H9 (cell line): ENCODE data around the gene CAPN12. TPM values are rescaled to one million over a fixed set of nuclear protein-coding genes. Genes with fewer than 3 reads are reported as not detected.

Experiments
- DNase-seq: peaks from one replicate; pipeline ENCODE4 v3.0.0-alpha.2; 2017
- H2AFZ ChIP-seq: one replicate; pipeline ENCODE4 v1.6.1; 2013; ENCODE audit warnings: mild to moderate bottlenecking, low read length, control low read depth, moderate library complexity
- H2AK5ac ChIP-seq: 2 replicates; pipeline ENCODE4 v1.6.1; 2013; ENCODE audit warnings: low read length, control low read depth, mixed read lengths; ENCODE audit not compliant: insufficient read length
- H2BK120ac ChIP-seq: one replicate; pipeline ENCODE4 v1.6.1; 2013; ENCODE audit warnings: low read depth, mild to moderate bottlenecking, low read length, control low read depth, inconsistent platforms; ENCODE audit not compliant: poor library complexity, severe bottlenecking
- H2BK12ac ChIP-seq: 2 replicates; pipeline ENCODE4 v1.6.1; 2013; ENCODE audit warnings: low read length, control low read depth, mixed read lengths, low read depth; ENCODE audit not compliant: insufficient read length
- H2BK15ac ChIP-seq: 2 replicates; pipeline ENCODE4 v1.6.1; 2013; ENCODE audit warnings: low read depth, low read length, control low read depth
- H2BK20ac ChIP-seq: one replicate; pipeline ENCODE4 v1.6.1; 2013; ENCODE audit warnings: low read depth, mild to moderate bottlenecking, low read length, control low read depth, inconsistent platforms; ENCODE audit not compliant: poor library complexity, severe bottlenecking
- H2BK5ac ChIP-seq: 2 replicates; pipeline ENCODE4 v1.6.1; 2013; ENCODE audit warnings: low read length, control low read depth, mixed read lengths; ENCODE audit not compliant: insufficient read length
- H3K14ac ChIP-seq: 2 replicates; pipeline ENCODE4 v1.6.1; 2013; ENCODE audit warnings: low read length, control low read depth; ENCODE audit not compliant: insufficient read depth
- H3K18ac ChIP-seq: 2 replicates; pipeline ENCODE4 v1.6.1; 2013; ENCODE audit warnings: low read depth, mild to moderate bottlenecking, mixed read lengths, low read length, control low read depth; ENCODE audit not compliant: insufficient read length
- H3K23ac ChIP-seq: 2 replicates; pipeline ENCODE4 v1.6.1; 2013; ENCODE audit warnings: low read length, control low read depth, mixed read lengths, low read depth; ENCODE audit not compliant: insufficient read length
- H3K23me2 ChIP-seq: 2 replicates; pipeline ENCODE4 v1.6.1; 2013; ENCODE audit warnings: low read depth, mild to moderate bottlenecking, mixed read lengths, low read length, control low read depth; ENCODE audit not compliant: insufficient read length, poor library complexity, severe bottlenecking
- H3K27ac ChIP-seq: 2 replicates; pipeline ENCODE4 v1.5.1; 2013; ENCODE audit warnings: low read length, control low read depth, mixed read lengths, low read depth; ENCODE audit not compliant: insufficient read length
- H3K27me3 ChIP-seq: 2 replicates; pipeline ENCODE4 v1.6.1; 2013; ENCODE audit warnings: low read length, control low read depth, inconsistent platforms; ENCODE audit not compliant: insufficient read depth
- H3K4ac ChIP-seq: 2 replicates; pipeline ENCODE4 v1.6.1; 2013; ENCODE audit warnings: low read depth, mild to moderate bottlenecking, control low read depth, inconsistent platforms, low read length, moderate library complexity
- H3K4me1 ChIP-seq: 2 replicates; pipeline ENCODE4 v1.6.1; 2013; ENCODE audit warnings: low read length, control low read depth, inconsistent platforms; ENCODE audit not compliant: insufficient read depth
- H3K4me2 ChIP-seq: 2 replicates; pipeline ENCODE4 v1.6.1; 2013; ENCODE audit warnings: low read length, control low read depth, mixed read lengths; ENCODE audit not compliant: insufficient read length, insufficient read depth
- H3K56ac ChIP-seq: 2 replicates; pipeline ENCODE4 v1.6.1; 2013; ENCODE audit warnings: low read depth, mild to moderate bottlenecking, mixed read lengths, low read length, control low read depth; ENCODE audit not compliant: insufficient read length
- H3K79me1 ChIP-seq: 2 replicates; pipeline ENCODE4 v1.6.1; 2013; ENCODE audit warnings: low read depth, mild to moderate bottlenecking, moderate library complexity, low read length, control low read depth, inconsistent platforms; ENCODE audit not compliant: insufficient read depth, poor library complexity, severe bottlenecking
- H3K79me2 ChIP-seq: 2 replicates; pipeline ENCODE4 v1.6.1; 2013; ENCODE audit warnings: low read length, control low read depth, inconsistent platforms; ENCODE audit not compliant: insufficient read depth
- H3K9ac ChIP-seq: 2 replicates; pipeline ENCODE4 v1.6.1; 2013; ENCODE audit warnings: low read length, control low read depth, mixed read lengths; ENCODE audit not compliant: insufficient read length; ENCODE audit errors: extremely low read depth
- H3K9me3 ChIP-seq: one replicate; pipeline ENCODE4 v1.6.1; 2013; ENCODE audit warnings: low read depth, low read length, inconsistent platforms; ENCODE audit not compliant: control insufficient read depth
- H3T11ph ChIP-seq: one replicate; pipeline ENCODE4 v1.6.1; 2013; ENCODE audit warnings: mild to moderate bottlenecking, low read length, control low read depth, inconsistent platforms
- H4K20me1 ChIP-seq: one replicate; pipeline ENCODE4 v1.6.1; 2013; ENCODE audit not compliant: control insufficient read depth, insufficient read length, insufficient read depth
- H4K5ac ChIP-seq: 2 replicates; pipeline ENCODE4 v1.6.1; 2013; ENCODE audit warnings: low read depth, mild to moderate bottlenecking, mixed read lengths, low read length, control low read depth; ENCODE audit not compliant: insufficient read length
- H4K8ac ChIP-seq: replicated peaks from 2 replicates; pipeline ENCODE4 v1.6.1; 2013; ENCODE audit warnings: low read length, control low read depth, mixed read lengths, low read depth; ENCODE audit not compliant: insufficient read length
- H4K91ac ChIP-seq: 2 replicates; pipeline ENCODE4 v1.6.1; 2013; ENCODE audit warnings: low read depth, mild to moderate bottlenecking, moderate library complexity, mixed read lengths, low read length, control low read depth; ENCODE audit not compliant: insufficient read length
- H3K27ac Mint-ChIP-seq, 3 experiments: 2 replicates in 2 of 3; 3 replicates in 1 of 3; pipeline ENCODE4 v1.8.0; 2020 to 2021; ENCODE audit warnings: mixed read lengths in 3 of 3, mild to moderate bottlenecking in 1 of 3, moderate library complexity in 1 of 3
- H3K27me3 Mint-ChIP-seq: 2 replicates; pipeline ENCODE4 v1.8.0; 2021; ENCODE audit warnings: low read depth, mild to moderate bottlenecking, moderate library complexity, mixed read lengths
- H3K36me3 Mint-ChIP-seq, 3 experiments: 2 replicates in 2 of 3; 3 replicates in 1 of 3; pipeline ENCODE4 v1.8.0; 2020 to 2021; ENCODE audit warnings: low read depth in 3 of 3, mixed read lengths in 3 of 3; ENCODE audit not compliant: insufficient read depth in 1 of 3
- H3K4me1 Mint-ChIP-seq, 2 experiments: 2 replicates each; pipeline ENCODE4 v1.8.0; 2020; ENCODE audit warnings: mixed read lengths in 2 of 2
- H3K4me3 Mint-ChIP-seq, 2 experiments: 2 replicates in 1 of 2; 3 replicates in 1 of 2; pipeline ENCODE4 v1.8.0; 2020 to 2021; ENCODE audit warnings: mild to moderate bottlenecking in 2 of 2, mixed read lengths in 2 of 2, moderate library complexity in 1 of 2
- H3K9me3 Mint-ChIP-seq, 2 experiments: 2 replicates in 1 of 2; 3 replicates in 1 of 2; pipeline ENCODE4 v1.8.0; 2020; ENCODE audit warnings: mild to moderate bottlenecking in 2 of 2, mixed read lengths in 2 of 2, moderate library complexity in 1 of 2
- CTCF ChIP-seq: fragments of 200-600 bp; sonication (generic); conservative IDR thresholded peaks from 3 replicates; pipeline ENCODE4 v1.8.0; 2021; ENCODE audit warnings: antibody characterized with exemption, mild to moderate bottlenecking
- WGBS: extraction: QIAGEN DNeasy Blood & Tissue Kit; methylation state at CpG from one replicate; pipeline ENCODE4 v1.1.7; 2013; ENCODE audit warnings: missing lambda C conversion rate, low lambda C conversion rate, mixed read lengths; ENCODE audit not compliant: insufficient read length; ENCODE audit errors: extremely low coverage; 5-methylcytosine and 5-hydroxymethylcytosine counted together
- total RNA-seq: library from RNA; stranded (reverse); gene quantifications from 2 replicates; pipeline ENCODE4 v1.2.1, GENCODE V29; 2021

The CAPN12 gene
- total RNA-seq, 1 experiment from 2014 or later: 10.5 TPM

DNA sequence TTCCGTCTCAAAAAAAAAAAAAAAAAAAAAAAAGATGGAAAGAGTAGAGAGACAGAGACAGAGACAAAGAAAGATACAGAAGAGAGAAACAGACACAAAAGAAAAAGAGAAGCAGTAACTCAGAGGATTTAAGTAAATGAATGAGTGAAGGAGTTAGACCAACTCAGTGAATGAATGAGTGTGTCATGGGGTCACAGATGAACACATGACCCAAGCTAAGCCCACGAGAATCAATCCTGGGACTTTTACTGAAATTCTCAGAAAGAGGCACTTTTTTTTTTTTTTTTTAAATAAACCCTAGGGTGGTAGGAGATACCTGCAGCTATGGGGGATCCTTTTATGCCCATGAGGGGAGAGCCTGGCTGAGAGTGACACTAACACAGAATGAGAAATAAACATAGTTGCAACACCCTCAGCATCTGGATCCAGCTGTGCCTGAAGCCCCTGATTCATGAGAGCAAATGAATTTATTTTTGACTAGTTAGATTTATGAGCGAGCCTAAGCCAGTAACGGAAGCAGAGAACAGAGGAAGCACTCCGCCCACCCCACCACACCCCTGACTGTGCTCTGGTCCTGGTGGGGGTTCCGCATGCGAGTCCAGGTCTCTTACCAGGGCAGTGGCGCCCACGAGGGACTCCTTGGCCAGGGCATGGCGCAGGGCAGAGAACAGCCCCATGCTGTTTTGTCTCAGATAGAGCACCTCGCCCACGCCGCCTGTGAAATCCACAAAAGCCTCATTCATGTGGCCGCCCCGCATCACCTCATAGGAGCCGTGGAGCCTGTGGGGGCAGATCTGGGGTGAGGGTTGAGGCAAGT, 4.6 kb downstream of the CAPN12 start:
- no peak for TF ChIP-seq CTCF
- H3K18ac ChIP-seq: no peak overlapping the region

More for the DNA sequence above, 4.6 kb downstream of the CAPN12 start:
- peaks cover 0 to 6% (median 0%) of the 10 kb centered on the region in 3 experiments; a peak in 3 of 7 replicates for H3K36me3 Mint-ChIP-seq
- Histone ChIP-seq H2BK20ac (no peak overlapping the region), H3K4ac (no peak overlapping the region), H3K79me1 (no peaks in the 10 kb centered on the region), H4K91ac (no peak overlapping the region), H2AFZ (no peak overlapping the region), H4K20me1 (no peaks in the 10 kb centered on the region), H2BK12ac (no peak overlapping the region), H3K27me3 (no peaks in the 10 kb centered on the region; the same call in 1 of the 2 replicates), H3K27ac (no peak overlapping the region), H3K56ac (no peak overlapping the region), H3K4me1 (no peaks in the 10 kb centered on the region; the same call in 1 of the 2 replicates), H2AK5ac (no peak overlapping the region), H2BK15ac (no peak overlapping the region), H3K9me3 (no peaks in the 10 kb centered on the region), H3T11ph (no peak overlapping the region), H3K4me2 (no peak overlapping the region), H4K5ac (no peak overlapping the region), H3K23me2 (peaks cover 8% of the 10 kb centered on the region), H2BK120ac (no peak overlapping the region), H3K23ac (no peak overlapping the region), H3K79me2 (no peaks in the 10 kb centered on the region), H4K8ac (no peak overlapping the region), H3K9ac (no peak overlapping the region), H2BK5ac (no peak overlapping the region), H3K14ac (no peak overlapping the region)
- H3K9me3 Mint-ChIP-seq: no peaks in the 10 kb centered on the region; a peak in 1 of 5 replicates
- no CpG with 5 or more reads among the region's 16 CpGs for WGBS
- H3K4me3 Mint-ChIP-seq: no peak overlapping the region
- DNase-seq: no peak
- H3K27ac Mint-ChIP-seq: no peak overlapping the region
- H3K27me3 Mint-ChIP-seq: peaks cover 28% of the 10 kb centered on the region
- peaks cover 2 to 15% of the 10 kb centered on the region in 2 experiments; a peak in 3 of 4 replicates for H3K4me1 Mint-ChIP-seq
